NCI-H2029 (cell line): Measurements from ENCODE around the gene OAF.

Source experiments
- DNase-seq: peaks from one replicate; lab custom pipeline; 2025; lab: John Stamatoyannopoulos, UW

OAF gene

GRCh38 chr11:120201653-120202052 is 9.2 kb upstream of the OAF start:
- no peak for DNase-seq

DNA sequence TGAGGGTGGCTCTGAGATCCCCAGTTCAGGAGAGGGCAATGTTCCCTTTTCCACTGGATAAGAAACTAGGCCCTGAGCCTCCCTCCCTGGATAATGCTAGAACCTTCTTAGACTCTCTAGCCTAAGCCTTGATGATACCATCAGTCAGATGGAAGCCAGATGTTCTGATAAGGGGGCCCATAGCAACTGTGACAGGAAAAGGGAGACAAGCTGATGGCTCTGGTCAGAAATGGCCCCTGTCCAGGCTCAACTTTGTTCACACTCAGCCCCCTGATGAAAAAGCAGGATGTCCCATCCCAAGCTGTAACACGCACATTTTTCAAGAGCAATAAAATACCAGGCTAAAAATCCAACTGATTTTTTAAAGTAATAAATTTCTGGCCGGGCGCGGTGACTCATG is 7.2 kb upstream of the OAF start:
- DNase-seq, result no peak

- no peak for DNase-seq
Measured at GRCh38 chr11:120205596-120206161, 5.2 kb upstream of the OAF start.

DNA sequence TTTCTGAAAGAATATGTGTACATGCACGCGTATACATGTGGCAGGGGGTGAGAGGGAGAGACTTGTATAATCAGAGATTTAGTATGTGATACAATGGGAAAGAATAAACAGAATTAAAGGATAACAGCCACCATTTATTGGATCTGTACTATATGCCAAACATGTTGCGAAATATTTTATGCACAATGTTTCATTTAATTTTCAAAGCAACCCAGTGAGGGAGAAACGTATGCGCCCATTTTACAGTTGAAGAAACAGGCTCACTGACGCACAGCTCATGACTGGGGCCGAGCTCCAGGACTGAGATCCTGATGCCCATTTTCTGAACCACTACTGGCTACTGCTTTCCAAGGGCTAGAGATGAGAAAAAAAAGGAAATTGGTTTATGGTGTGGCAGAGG is 3.3 kb upstream of the OAF start:
- no peak for DNase-seq

GRCh38 chr11:120208001-120208441 is 2.8 kb upstream of the OAF start:
- DNase-seq, result no peak

DNA sequence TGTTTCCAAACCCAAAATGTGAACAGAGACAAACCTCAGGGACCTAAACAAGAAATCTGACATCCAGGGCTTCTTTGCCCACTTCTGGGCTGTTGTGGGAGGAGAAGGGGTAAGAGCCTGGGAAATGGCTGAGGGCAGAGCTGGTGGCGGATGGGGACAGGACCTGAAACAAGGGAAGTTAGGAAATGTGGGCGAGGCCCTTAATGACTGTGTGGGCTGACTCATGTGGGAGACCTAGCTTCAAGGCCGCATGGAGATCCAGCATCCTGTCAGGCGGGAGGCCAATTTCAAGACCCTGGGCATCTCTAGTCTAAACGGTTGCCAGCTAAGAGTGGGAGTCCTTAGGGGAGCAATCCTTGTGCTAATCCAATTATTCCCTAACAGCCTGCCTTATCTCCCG is 2.1 kb upstream of the OAF start:
- DNase-seq, result no peak

DNA sequence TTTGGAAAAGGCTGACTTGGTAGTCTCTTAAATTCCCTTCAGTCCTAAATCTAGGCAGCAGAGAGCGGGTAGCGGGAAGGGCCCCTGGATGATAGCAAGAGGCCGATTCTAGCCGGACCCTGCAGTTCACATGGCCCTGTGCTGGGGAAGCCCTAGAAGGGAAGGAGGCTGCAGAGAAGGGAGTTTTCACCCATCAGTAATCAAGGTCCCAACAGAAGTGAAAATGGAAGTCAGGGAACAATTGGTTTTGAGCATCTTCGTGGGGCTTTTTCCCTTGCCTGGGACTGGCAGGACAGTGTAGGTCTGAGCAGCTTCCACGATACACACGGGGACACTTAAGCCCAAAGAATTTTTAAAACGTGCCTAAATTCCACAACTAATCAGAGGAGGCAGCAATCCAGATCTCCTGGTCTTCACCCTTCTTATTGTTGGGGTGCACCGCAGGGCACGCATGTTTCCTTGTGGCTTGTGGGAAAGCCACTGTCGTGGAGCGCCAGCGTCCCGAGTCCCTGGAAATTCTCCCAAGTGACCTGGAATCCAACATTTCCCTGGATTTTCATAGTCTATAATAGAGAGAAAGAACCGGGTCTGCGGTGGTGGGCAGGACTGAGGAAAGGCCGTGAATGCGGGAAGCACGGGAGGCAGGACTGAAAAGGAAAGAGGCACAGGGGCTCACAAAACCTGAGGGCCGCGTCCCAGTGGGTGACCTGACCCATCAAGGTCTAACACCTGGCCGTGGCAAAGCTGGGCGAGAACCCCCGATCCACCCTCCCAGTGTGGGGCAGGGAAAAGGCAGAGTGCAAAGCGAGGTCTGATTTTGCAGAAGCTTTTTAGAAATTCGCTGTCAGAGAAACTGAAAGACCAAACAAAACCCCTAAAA is 846 bp upstream of the OAF start:
- DNase-seq, result no peak

DNA sequence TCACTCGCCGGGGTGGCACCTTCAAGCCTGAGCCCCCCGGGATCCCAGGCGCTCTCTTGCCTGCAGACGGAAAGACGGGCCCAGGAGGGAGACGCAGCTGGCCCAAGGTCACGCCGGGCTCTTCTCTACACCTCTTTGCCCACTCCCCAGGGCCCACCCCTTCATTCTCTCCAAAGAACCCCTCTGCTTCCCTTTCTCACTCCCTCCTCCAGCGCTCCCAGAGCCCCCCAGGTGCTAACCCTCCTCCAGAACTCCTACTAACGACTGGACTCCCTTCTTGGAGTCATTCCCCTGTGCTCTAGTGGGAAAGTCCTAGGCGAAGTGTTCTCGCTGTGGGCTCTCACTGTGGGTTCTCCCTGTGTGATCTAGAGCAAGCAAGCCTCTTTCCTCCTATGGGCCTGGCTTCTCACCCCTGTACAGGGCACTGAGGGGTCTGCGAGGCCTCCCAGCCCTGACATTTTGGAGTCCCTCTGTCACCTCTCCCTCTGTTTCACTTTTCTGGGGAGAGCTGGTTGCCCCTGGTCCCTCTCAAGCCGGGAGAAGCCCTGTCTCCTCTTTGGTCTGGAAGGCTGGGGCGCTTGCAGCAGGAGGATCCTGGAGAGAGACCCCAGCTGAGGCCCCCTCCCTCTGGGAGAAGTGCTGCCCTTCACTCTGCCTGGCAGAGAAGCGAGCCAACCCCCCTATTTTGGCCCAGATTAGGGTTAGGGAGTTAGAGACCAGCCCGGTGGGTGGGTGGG is 858 bp downstream of the OAF start:
- DNase-seq, result no peak

DNA sequence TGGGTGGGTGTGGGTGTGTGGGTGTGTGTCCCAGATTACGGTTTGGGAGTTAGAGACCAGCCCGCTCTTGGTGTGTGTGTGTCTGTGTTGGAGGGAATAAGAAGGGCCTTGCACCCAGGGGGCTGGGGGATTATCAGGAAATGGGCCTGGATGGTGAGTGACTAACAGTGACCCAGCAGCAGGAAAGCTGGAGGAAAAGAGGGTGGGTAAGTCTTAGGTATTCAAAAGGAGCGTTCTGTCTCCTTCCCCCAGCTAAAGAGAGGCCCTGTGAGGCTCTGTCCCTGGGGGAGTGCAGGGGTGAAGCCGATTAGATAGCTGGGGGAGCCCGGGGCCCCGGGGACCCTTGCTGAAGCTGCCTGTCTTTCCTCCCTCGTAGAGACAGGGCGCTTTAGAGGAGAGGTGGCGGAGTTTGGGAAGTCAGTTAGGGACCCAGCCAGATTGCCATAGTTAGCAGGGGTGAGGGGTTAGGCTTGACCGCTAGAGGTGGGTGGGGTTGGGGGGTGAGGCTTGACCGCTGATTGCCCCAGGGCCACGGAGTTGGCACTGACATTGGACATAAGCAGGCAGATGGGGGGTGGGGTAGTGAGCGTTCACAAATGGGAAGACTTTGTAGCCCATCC is 1.5 kb downstream of the OAF start:
- DNase-seq, result no peak

- DNase-seq, result no peak
Measured at GRCh38 chr11:120212926-120213325, 2.1 kb downstream of the OAF start.

- DNase-seq, result no peak
Measured at GRCh38 chr11:120214581-120214980, 3.7 kb downstream of the OAF start.

DNA sequence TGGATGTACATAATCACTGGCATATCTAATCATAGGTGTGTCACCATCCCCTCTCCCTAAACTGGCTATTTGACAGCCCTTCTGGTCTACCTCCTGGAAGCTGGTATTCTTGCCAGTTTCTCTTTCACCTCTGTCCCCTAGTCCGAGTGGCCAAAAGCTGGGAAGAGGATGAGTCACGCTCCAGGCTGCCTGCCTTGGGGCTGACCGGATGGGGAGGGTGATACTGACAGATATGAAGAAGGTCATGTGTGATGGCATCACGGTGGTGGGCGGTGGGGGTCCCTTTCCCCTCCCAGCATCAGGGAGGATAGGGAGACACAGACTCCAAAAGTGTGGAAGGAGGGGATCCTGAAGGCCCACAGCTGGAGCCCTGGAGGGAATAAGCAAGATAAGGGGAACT is 4.8 kb downstream of the OAF start:
- no peak for DNase-seq

DNA sequence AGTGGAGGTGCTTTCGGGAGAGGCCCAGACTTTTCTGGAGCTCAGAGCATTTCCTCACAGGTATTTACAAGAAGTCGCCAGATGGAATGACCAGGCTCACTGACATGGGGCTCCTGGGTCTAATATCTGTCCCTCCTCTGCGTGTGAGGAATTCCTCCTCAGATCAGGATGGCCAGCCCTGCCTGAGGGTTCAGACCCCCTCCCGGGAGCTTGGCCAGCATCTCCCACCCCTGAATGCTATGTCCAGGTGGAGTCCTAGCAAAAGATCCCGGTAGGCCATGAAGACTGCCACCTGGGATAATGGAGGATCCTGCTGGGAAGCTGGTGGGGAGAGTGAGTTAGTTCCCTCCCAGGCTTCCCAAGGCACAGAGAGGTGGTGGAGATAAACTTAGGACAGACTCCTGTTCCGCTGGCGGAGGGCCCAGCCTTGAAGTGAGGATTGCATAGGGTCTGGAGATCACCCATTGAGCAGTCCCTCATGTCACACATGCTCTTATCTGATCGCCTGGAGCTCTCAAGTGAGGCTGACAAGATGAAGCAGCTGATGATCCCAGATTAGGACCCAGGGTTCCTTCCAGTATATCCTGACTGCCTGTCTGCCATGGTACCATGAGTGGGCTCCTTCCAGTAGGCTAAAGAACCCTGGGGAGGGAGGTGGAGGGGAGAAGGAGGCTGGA is 5.7 kb downstream of the OAF start:
- no peak for DNase-seq

- no peak for DNase-seq
Measured at GRCh38 chr11:120217526-120217925, 6.7 kb downstream of the OAF start.

- DNase-seq, result peak; percentile 42
Measured at GRCh38 chr11:120217941-120218694, 7.3 kb downstream of the OAF start.

DNA sequence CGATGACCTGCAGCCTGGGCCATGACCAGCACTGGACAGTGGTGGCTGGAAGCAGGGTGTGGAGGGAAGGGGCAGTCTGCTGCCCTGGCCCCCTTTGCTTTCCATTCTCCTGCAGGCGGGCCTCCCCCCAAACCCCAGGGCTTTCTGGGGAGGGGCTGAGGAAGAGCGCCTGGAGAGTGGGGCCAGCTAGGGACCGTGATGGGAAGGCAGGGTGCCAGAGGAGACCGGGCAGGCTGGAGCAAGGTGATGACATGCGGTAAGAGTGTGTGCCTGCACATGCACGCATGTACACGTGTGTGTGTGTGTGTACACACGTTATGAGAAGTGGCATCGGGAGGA is 7.8 kb downstream of the OAF start:
- no peak for DNase-seq

- no peak for DNase-seq
Measured at GRCh38 chr11:120219232-120219937, 8.6 kb downstream of the OAF start.

DNA sequence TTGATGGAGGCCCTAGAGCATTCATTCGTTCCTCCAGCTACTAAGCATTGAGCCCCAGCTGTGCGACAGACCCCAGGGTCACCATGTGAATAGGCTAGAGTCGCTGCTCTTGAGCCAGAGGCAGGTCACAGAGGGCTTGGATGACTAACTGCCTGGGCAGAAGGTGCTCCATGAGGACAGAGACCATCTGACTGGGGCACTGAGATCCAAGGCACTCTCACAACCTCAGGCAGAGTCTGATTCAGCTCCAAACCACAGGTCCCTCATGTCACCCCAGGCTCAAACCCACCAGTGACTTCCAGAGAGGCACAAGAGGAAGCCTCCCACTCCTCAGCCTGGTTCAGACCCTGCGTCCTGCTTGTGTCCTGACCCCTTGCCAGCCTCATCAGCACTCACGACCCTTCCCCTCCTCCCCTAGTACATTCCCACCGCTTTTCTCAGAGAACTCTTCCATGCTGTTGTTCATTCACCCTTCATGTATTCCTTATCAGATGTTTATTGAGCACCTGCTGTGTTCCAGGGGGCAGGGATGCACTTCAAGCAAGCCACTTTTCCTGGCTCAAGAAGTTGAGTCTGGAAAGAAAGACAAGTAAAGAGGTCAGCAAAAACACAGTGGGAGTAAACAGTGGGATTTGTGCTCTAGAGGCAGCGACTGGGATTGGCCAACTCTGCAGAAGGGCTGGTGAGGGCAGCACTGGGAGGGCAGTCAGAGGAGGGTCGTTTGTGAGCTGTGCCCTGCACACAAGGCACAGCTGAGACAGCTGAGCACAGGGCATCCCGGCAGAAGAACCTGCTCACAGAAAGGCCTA is 9.3 kb downstream of the OAF start:
- no peak for DNase-seq

- no peak for DNase-seq
Measured at GRCh38 chr11:120220747-120221037, 9.9 kb downstream of the OAF start.

DNA sequence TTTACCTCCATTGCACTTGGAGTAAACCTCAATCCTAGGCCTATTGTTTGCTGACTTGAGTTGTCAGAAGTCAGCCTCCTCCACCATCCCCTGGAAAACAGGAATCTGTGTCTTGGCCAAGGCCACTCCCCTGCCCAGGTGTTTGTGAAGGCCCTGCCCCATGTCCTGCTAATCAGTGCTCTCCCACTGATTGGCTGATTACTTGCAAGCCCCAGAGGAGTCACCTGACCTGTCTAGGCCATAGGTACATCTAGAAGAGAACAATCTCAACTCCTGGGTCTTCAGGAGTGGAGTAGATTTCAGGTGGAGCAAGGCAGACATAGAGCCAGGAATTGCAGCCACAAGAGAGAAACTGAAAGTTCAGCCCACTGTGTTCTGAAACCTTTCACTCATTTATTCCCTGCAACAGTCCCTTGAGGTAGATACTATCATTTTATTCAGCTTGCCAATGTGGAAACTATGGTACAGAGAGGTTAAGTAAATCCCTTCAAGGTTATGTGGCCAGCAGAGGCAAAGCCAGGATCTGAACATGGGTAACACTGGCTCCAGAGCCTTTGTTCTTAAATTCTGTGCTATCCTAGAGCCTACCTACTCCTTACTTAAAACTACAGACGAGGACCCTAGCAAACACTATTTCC is 10.4 kb downstream of the OAF start:
- DNase-seq, result no peak
